HG02970 (cell line): ENCODE measurements around the gene OPRM1.
"Not testable (repeated sequence)": the region's sequence is repeated elsewhere in the genome, so short reads cannot be mapped to it uniquely, and the experiment has no call there.

Source experiments
- ATAC-seq: cut with Tn5 transposase; IDR thresholded peaks from one replicate; pipeline ENCODE4 v1.9.1; 2021; ENCODE audit warnings: mild to moderate bottlenecking, moderate library complexity, moderate number of reproducible peaks; ENCODE audit not compliant: unreplicated experiment, low FRiP score

OPRM1 gene

DNA sequence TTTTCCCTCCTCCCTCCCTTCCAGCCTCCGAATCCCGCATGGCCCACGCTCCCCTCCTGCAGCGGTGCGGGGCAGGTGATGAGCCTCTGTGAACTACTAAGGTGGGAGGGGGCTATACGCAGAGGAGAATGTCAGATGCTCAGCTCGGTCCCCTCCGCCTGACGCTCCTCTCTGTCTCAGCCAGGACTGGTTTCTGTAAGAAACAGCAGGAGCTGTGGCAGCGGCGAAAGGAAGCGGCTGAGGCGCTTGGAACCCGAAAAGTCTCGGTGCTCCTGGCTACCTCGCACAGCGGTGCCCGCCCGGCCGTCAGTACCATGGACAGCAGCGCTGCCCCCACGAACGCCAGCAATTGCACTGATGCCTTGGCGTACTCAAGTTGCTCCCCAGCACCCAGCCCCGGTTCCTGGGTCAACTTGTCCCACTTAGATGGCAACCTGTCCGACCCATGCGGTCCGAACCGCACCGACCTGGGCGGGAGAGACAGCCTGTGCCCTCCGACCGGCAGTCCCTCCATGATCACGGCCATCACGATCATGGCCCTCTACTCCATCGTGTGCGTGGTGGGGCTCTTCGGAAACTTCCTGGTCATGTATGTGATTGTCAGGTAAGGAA is at the start of gene OPRM1:
Gene OPRM1, plus strand, starts transcription at position 10 of the 612 bp plus-strand sequence. Its CDS starts 305 bp downstream, at position 315.
- no peak for ATAC-seq

DNA sequence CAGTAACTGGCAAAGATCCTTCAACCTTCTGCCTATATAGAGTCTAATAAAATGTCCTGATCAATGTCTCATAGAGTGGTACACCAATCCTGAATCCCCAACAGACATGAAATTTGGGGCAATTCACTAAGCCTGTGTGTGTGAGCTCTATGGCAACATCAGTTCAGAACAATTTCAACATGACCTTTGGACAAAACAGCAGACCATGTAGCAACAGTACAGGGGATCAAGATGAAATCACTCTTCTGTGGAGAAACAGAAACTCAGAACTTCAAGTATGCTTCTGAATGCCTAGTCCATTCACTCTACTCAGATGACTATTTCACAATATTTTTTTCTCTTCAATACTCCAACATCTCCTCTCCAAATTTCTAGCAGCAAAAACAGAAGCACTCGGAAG is 49.1 kb upstream of the OPRM1 start:
- no peak for ATAC-seq

DNA sequence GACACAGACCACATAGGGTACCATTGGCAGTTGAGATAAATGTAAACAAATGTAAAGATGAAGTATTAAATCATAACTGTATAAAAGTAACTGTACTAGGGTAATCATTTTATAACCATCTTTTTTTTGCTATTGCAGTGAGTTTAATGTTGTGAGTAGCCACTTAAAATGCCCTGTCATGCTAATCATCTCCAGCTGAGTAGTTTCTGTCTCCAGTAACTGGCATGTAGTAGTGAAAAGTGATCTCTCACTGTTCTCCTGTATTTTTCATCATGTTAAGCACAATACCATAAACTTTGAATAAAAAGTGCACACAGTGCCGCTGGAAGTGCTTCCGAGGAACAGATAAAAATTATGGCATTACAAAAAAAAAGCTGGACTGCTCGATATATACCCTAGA is 45.0 kb upstream of the OPRM1 start:
- no peak for ATAC-seq

DNA sequence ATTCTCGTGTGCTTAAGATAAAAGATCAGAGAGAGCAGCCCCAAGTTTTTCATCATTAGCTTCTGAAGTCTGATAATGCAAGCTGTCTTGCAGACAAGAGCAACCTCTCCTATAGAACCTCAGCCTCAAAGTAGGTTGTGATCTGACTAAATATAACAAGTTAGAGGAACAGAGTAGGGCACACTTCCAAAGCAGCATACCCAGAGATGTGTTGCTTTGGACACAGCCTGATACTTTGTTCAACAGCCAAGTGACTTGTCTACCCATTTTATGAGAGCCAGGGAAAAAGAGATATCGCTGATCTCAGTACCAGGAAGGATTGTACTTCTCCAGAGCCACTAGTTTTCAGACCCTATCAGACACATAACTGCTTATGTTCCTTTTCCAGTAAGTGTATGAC is 44.2 kb upstream of the OPRM1 start:
- no peak for ATAC-seq

DNA sequence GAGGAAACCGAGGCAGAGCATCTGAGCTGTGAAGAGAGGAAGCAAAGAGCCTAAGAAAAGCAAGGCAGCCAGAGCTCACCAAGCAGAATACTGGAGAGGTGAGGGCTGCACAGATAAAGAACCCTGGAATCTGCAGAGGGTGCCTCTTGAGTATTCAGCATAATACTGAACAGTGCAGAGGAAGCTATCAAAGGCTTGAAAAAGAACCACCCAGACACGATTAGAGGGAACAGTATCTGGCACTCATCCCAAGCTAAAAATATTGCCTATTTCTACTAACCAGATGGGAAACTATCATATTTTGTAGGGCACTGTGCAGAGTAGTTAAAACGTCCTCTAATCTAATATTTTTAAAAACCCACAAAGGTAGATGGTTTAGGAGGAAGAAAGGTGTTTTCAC is 41.8 kb upstream of the OPRM1 start:
- no peak for ATAC-seq

DNA sequence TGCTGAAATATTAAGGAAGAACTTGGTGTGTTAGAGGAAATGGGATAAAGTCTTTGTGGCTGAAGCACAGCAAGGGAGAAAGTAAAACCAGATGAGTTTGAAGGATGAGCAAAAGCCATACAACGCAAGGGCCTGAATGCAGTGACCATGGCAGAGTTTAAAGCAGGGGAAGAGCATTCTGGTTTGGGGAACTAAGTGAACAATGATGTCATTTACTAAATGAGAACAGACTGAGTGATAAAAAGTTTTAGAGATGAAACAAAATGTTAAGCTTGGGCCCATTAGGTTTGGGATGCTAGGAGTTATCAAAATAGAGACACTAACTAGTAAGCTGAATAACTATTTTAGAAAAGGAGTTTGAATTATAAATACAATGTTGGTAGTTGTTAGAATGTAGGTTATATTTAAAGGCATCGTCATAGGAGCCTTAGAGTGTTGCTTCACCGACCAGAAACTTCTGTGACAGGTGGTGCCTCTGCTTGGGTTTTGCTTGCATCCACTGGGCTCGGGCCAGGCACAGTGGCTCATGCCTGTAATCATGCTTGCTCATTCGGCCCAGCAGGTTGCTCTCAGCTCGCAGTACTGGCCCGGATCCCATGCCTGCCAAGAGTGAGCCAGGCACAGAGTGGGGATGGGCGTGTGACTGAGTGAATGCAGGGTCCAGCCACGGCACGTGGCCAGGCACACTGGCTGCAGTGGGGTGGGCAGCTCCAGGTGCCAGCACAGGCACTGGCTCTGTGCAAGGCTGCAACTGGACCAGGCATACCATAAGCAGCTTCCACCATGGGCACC is 37.4 kb upstream of the OPRM1 start:
- no peak for ATAC-seq

DNA sequence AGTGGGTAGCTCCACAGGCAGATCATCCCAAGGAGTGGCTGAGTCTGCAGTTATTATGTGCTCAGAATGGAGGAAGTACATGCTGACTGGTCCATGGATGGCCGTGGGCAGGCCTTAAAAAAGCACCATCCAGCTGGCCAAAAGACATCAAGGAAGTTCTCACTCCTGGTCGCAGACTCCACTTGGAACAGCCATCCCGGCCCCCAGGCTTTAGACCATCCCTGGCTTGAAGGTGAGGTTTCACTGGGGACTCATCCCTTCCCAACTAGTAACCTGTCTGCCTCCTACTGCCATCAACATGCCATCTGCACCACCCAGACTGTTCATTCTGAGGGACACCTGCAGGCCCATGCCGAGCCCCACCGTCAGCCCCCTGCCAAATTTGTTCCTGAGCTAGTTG is 36.1 kb upstream of the OPRM1 start:
- no peak for ATAC-seq

DNA sequence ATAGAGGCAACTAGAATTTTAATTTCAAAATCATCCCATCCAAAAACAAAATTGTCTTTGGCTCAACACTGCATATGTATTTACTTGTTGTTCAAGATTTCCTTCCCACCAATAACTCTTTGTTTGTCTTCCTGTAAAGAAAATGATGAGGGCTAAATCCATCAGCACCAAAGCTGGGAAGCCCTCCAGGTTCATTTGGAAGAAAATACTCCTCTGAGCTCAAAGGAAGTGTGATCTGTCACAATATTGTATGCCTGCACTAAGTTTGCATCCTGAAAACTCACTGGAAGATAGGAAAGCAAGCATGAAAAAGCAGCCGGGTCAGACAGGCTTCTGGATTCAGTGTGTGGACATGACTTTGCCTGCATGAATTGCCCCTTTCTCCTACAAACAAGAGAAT is 28.7 kb upstream of the OPRM1 start:
- no peak for ATAC-seq

DNA sequence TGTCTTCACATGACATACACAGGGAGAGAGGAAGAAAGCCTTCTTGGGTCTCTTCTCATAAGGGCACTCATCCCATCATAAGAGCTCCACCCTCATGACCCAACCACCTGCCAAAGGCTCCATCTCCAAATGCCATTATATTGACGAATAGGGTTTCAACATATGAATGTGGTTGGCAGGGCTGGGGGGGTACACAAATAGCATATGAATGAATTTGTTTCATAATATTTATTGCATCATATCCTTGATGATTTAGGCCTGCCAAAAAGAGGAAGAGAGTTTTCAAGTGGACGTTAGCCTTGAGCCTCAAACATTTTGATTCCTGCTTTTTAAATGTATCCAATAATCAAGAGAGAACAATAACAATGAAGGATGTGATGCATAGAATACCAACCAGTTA is 26.2 kb upstream of the OPRM1 start:
- ATAC-seq: no peak

DNA sequence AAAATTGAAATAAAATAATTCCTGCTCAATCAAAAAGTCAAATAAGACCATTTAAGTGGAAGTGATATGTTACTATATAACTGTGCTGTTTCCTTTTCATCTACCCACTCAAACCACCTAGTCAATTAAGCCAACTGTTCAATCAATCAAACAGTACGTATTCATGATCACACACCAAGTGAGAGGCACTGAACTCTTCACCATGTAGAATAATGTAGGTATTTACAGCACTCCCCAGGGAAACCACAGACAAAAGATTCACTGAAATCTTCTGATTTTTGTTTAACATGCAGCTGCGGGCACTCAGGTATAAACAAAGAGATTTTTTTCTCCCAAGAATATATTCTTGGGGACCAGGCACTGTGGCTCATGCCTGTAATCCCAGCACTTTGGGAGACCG is 21.3 kb upstream of the OPRM1 start:
- ATAC-seq: no peak

DNA sequence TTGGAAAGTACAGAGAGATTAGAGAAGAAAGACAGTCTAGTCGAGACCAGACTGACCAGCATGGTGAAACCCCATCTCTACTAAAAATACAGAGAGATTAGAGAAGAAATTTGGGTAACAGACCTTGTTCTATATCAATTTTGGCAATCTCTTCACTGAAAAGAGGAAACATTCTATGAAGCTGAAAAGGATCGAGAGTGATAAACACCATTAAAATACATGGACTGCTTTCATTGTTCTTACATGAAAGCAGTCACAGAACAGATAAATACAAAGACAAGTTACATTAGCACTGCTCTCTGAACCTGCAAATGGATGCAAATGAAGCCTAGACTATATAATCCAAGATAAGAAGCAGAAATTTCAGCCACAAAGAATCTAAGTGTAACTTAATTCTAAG is 8.4 kb upstream of the OPRM1 start:
- ATAC-seq: no peak

DNA sequence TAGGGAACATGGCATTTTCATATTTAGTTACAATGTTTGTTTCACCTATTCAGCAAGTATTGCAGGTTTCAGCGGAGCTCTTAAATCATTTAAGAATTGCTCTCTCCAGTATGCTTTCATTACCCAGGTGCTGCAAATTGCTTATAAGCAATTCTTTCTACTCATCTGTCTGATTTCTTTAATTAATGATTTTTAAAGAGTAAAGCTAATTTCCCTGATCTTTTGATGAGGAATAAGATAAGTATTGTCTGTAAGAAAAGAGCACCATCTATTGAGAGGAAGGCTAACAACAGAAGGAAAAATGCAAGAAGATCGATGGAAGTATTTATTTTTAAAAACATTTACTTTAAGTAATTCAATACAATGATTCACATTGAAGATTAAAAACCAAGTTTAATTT is 2.0 kb downstream of the OPRM1 start:
- ATAC-seq: no peak

DNA sequence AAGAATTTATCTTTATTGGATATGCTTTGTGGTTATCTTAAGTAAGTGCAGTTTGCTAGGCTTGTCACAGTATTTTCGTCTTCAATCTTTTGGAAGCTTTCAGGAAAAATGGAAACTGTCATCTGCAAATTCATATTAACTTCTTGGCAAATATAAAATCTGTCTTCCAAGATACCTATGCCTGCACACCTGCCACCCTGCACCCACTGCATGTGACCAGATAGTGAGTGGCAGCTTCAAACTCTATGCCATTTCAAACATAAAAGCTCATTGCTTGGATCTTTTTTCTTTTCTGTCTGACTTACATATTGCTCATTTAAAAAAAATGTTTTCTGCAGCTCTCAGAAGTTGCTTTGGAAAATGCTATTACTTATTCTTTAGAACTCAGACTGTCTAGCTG is 14.1 kb downstream of the OPRM1 start:
- ATAC-seq: no peak

DNA sequence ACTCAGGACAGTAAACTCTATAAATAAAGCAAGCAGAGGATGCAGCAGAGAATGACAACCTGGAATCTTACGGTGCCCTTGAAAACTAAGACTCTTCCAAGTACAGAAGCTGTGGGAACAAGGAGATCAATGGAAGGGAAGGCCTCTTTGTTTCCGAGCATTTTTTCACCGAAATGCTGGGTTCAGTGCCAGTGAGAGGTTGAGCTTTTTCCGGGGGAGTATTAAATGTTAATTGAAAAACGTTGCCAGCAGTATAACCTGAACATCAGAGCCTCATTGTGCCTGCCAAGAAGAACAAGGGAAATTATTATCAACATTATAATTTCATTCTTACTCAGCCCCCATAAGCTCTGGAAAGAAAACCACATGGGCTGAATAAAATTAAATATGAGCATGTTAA is 17.5 kb downstream of the OPRM1 start:
- no peak for ATAC-seq

DNA sequence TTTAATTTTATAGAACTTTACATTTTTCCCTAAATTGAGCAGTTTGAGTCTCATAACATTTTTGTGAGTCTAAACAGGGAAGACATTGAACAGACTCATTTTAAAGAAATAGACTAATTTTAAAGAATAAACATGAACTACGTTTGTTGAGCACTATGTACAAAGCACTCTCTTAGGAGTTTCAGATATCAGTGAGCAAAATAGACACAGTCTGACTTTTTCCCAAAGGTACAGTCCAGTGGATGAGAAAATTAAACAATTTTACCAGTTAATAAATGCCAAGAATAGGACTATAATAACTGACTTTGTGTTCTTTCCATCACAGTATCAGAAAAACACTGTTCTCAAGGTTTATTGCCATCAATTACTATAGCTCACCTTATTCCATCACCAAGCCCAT is 18.1 kb downstream of the OPRM1 start:
- ATAC-seq: no peak

DNA sequence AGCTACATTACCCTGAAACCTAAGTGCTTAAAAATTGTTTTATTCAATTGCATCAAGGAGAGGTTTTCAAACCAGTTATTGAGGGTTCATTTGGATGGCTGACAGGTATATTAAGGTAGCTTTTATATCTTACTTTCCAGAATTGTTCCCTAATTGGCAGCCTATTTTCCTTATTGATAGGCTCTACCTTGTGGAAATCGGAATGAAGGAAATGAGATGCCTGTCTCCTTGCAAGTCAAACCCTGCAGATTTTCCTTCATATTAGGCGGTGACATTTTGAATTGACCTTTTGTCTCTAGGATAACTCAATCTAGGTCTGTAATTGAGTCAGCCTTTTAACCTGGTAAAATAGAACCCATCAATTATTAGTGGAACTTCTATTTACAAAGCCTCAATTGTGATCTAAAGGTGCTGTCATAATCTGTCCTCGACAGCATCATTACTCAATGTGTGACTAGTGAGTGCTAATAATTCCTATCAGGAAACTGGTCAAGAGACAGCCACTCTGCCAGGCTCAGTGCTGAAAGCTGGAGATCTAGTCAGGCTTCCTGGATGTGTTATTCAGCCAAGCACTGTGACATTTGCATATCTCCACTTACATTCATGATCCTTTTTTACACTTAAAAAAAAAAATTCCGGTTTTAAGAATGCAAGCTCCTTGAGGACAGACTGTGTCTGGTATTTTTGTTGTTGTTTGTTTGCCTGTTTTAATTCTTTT is 20.1 kb downstream of the OPRM1 start:
- ATAC-seq: no peak

DNA sequence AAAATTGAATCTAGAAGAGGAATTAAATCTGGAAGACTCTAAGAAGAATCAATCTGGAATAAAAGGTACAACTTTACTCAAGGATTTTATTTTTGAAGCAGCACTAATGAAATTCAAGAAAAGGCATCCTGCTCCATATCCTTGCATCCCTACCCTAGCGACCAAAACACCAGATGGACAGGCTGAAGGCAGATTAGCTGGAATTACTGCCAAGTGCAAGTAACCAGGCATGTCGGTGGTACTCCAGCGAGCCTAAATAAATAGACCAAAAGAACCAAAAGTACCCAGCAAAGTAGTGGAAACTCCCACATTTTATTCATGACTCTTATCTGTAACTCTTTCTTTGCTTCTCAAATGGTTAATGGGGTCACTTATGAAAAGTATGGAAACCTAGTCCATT is 21.0 kb downstream of the OPRM1 start:
- no peak for ATAC-seq

DNA sequence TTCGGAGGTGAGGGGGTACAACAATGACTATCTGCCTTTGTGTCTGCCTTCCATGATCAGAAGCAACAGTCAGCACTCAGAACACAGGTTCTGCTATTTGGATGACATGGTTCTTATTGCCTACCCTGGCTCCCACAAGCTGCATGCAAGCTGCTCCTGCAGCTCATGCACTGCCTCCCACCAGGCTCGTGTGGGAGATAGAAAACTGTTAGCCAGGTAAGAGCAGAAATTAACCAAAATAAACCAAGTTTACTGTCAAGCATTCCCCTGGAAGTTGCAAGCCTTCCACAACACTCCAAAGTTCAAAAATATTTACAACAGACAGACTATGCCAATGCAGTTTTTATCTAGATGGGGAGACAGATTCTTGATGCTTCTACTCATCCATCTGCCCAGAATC is 31.0 kb downstream of the OPRM1 start:
- no peak for ATAC-seq

DNA sequence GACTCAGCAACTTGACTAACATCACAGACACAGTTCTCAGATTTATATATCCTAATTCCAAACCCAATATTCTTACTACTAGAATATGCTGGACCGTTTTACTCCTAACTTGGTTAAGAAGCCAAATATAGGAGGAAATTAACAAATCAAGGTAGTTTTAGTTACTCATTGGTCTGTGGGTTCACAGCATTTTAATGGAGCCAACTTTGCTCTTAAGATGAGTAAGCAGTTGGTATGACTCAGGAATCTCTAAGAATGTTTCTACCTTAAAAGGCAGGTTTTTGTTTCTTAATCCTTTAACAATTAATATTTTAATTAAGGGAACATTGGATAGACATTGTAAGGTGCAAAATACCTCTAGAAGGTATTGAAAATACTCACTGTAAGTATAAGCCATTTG is 31.6 kb downstream of the OPRM1 start:
- no peak for ATAC-seq

DNA sequence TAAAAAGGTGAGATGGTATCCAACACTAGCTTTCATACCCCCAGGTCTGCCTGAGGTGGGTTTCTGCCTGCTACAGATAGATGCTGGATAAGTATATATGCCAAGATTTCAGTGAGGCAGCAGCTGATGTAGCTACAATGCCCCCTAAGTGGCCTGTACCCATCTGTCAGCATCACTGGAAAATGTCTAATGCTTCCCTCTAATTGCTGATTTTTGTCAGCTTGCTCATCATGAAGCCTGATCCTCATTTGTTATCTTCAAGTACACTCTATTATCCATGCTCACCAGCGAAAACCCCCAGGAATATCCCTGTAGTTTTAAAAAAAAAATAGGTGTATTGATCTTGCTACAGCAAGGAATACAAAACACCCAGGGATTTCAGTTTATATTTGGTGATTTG is 32.2 kb downstream of the OPRM1 start:
- no peak for ATAC-seq

DNA sequence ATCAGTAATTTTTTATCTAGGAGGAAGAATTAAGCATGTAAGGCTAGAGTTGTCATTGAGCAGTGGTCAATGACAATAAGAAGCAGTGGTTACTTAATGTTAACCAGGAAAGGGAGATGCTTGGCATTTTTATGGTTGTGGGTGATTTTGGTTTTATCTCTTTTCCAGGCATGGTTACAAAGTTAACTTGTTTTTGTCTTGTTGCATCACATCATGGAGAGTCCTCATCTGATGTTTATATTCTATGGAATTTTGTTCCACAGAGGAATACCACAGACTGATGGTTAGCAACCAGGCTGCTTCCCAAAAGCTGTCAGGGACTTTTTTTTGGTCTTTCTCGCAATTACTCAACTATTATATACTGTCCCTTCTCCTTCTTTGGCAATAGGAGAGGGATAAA is 32.7 kb downstream of the OPRM1 start:
- ATAC-seq: no peak

DNA sequence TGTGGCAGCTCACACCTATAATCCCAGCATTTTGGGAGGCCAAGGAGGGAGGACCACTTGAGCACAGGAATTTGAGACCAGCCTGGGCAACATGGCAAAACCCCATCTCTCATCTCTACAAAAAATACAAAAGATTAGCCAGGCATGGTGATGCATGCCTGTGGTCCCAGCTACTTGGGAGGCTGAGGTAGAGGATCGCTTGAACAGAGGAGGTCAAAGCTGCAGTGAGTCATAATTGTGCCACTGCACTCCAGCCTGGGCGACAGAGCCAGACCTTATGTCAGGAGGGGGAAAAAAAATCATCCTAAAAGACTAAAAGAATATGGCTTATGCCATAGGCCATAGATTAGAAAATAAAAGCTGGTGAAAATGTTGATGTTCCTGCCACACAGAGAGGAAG is 39.6 kb downstream of the OPRM1 start:
- not testable (repeated sequence) for ATAC-seq
